Panc1 (cell line): Measurements from ENCODE around the gene CRYGS. TPM values are rescaled to one million over a fixed set of nuclear protein-coding genes. Genes with fewer than 3 reads are reported as not detected.

Source experiments
- ATAC-seq: fragments of 200-7000 bp; cut with Tn5 transposase; 2 replicates; pipeline ENCODE4 v1.9.1; 2020; ENCODE audit warnings: mild to moderate bottlenecking, moderate library complexity
- BruUV-seq: library from RNA; stranded (reverse); fragments of 400-500 nt; replicated peaks from 2 replicates; lab custom pipeline; 2021; lab: Mats Ljungman, UMichigan
- CTCF ChIA-PET: fragments of 300-600 bp; sonication (Branson Sonifier 250); formaldehyde crosslinking; loops from one replicate; lab custom pipeline; 2022; ENCODE audit warnings: antibody characterized with exemption; lab: Charles Lee
- POLR2A ChIA-PET: fragments of 300-600 bp; sonication (Branson Sonifier 250); formaldehyde crosslinking; loops from one replicate; lab custom pipeline; 2022; ENCODE audit warnings: antibody characterized with exemption; lab: Charles Lee
- DNase-seq: peaks from one replicate; pipeline ENCODE4 v3.0.0-alpha.2; 2010; ENCODE audit warnings: low read depth, low spot score
- H3K27ac ChIP-seq: 2 replicates; pipeline ENCODE4 v1.5.1; 2011; ENCODE audit warnings: mild to moderate bottlenecking, low read length, inconsistent platforms
- H3K27me3 ChIP-seq: fragments of 200-500 bp; sonication (Bioruptor generic); 2 replicates; pipeline ENCODE4 v1.6.0; 2014; ENCODE audit warnings: low read length, inconsistent platforms; ENCODE audit not compliant: control insufficient read depth, insufficient read depth
- H3K36me3 ChIP-seq: fragments of 200-500 bp; sonication (Bioruptor generic); 2 replicates; pipeline ENCODE4 v1.5.1; 2014; ENCODE audit warnings: inconsistent platforms, mild to moderate bottlenecking, low read length, moderate library complexity; ENCODE audit not compliant: control insufficient read depth, insufficient read depth
- H3K4me1 ChIP-seq: 2 replicates; pipeline ENCODE4 v1.5.1; 2011; ENCODE audit warnings: inconsistent platforms, mild to moderate bottlenecking, low read length, moderate library complexity; ENCODE audit not compliant: control insufficient read depth, insufficient read depth
- H3K4me3 ChIP-seq, 2 experiments: 2 replicates each; pipeline ENCODE4 v1.5.1; 2011 to 2012; ENCODE audit warnings: low read depth in 2 of 2, low read length in 2 of 2, mild to moderate bottlenecking in 2 of 2, inconsistent platforms in 1 of 2, moderate library complexity in 1 of 2
- H3K9me3 ChIP-seq: fragments of 200-500 bp; sonication (Bioruptor generic); 2 replicates; pipeline ENCODE4 v1.5.1; 2014; ENCODE audit warnings: low read depth, mild to moderate bottlenecking, inconsistent platforms, low read length, moderate library complexity; ENCODE audit not compliant: control insufficient read depth, insufficient read depth
- CTCF ChIP-seq: fragments of 450-650 bp; IDR thresholded peaks from 2 replicates; pipeline ENCODE4 v1.5.1; 2017; ENCODE audit warnings: mild to moderate bottlenecking
- POLR2AphosphoS5 ChIP-seq: IDR thresholded peaks from 2 replicates; pipeline ENCODE4 v1.6.1; 2012; ENCODE audit warnings: mild to moderate bottlenecking, low read depth, low read length, moderate library complexity
- SIN3A ChIP-seq: IDR thresholded peaks from 2 replicates; pipeline ENCODE4 v1.6.1; 2012; ENCODE audit warnings: low read depth, mild to moderate bottlenecking, low read length, moderate library complexity, borderline replicate concordance; ENCODE audit not compliant: insufficient read depth
- TCF7L2 ChIP-seq: IDR thresholded peaks from 2 replicates; pipeline ENCODE4 v1.6.1; 2011; ENCODE audit warnings: mild to moderate bottlenecking, low read depth, low read length, inconsistent platforms
- in situ Hi-C: cut with HindIII; loops from 2 replicates; pipeline ENCODE4 v1.10.0; 2016; ENCODE audit warnings: low sequenced_read_pairs, low pct_unique_long_range_greater_than_20kb
- intact Hi-C: fragments of 100-400 bp; cut with micrococcal nuclease; formaldehyde crosslinking; loops from one replicate; pipeline ENCODE4 v1.10.0; 2022; ENCODE audit not compliant: unreplicated experiment
- total RNA-seq: library from RNA; stranded (reverse); gene quantifications from one replicate; pipeline ENCODE4 v1.2.1, GENCODE V29; 2021; ENCODE audit not compliant: unreplicated experiment
- TF ChIP-seq, protein P1 (sequence below), 2 experiments: IDR thresholded peaks; 2 replicates each; pipeline ENCODE4 v1.6.1; 2011 to 2012; ENCODE audit warnings: low read depth in 2 of 2, control low read depth in 1 of 2, low read length in 1 of 2, mild to moderate bottlenecking in 1 of 2, moderate library complexity in 1 of 2; ENCODE audit not compliant: insufficient read depth in 1 of 2

Gene CRYGS
- total RNA-seq, 1 experiment from 2014 or later, result 2.8 TPM

GRCh38 chr3:186511702-186512101 lies 32.5 kb downstream of the CRYGS start:
- ChIA-PET CTCF (no interaction called here), POLR2A (no interaction called here)
- Histone ChIP-seq H3K4me1 (no peaks in the 10 kb centered on the region), H3K36me3 (no peaks in the 10 kb centered on the region), H3K4me3 (no peak overlapping the region), H3K9me3 (no peaks in the 10 kb centered on the region), H3K27me3 (peaks cover 49% of the 10 kb centered on the region), H3K27ac (no peak overlapping the region)
- in situ Hi-C loops, result no loop called here
- intact Hi-C loops, result no loop called here
- ATAC-seq, result no peak
- TF ChIP-seq POLR2AphosphoS5, result no peak
- TF ChIP-seq CTCF, result no peak
- no peak for TF ChIP-seq TCF7L2
- no peak for TF ChIP-seq SIN3A
- TF ChIP-seq, protein P1, sequence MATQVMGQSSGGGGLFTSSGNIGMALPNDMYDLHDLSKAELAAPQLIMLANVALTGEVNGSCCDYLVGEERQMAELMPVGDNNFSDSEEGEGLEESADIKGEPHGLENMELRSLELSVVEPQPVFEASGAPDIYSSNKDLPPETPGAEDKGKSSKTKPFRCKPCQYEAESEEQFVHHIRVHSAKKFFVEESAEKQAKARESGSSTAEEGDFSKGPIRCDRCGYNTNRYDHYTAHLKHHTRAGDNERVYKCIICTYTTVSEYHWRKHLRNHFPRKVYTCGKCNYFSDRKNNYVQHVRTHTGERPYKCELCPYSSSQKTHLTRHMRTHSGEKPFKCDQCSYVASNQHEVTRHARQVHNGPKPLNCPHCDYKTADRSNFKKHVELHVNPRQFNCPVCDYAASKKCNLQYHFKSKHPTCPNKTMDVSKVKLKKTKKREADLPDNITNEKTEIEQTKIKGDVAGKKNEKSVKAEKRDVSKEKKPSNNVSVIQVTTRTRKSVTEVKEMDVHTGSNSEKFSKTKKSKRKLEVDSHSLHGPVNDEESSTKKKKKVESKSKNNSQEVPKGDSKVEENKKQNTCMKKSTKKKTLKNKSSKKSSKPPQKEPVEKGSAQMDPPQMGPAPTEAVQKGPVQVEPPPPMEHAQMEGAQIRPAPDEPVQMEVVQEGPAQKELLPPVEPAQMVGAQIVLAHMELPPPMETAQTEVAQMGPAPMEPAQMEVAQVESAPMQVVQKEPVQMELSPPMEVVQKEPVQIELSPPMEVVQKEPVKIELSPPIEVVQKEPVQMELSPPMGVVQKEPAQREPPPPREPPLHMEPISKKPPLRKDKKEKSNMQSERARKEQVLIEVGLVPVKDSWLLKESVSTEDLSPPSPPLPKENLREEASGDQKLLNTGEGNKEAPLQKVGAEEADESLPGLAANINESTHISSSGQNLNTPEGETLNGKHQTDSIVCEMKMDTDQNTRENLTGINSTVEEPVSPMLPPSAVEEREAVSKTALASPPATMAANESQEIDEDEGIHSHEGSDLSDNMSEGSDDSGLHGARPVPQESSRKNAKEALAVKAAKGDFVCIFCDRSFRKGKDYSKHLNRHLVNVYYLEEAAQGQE (IDR thresholded peaks at IDR 0.05; ENCODE audit: insufficient read depth in 1 of 2, low read depth in 2 of 2, low read length in 1 of 2), result no peak
- no peak for DNase-seq
- BruUV-seq, result no TSS peak

DNA sequence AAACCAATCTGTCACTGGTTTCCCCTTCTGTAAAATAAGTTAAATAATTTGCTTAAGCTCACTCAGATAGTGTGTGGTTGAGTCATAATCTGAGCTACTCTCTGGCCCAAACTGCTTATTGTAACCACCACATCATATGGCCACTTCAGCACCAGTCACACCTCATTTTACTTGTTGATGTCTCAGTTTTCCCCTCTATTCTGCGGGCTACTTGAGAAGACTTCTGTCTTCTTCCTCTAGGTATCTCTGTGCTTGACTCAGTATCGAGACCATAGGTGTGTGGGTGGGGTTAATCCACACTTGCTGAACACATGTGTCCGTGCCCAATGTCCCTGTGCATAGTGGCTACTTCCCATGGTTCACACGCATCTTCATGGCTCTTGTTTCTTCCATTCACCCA lies 32.9 kb downstream of the CRYGS start:
- Histone ChIP-seq H3K4me3 (no peak overlapping the region), H3K36me3 (no peaks in the 10 kb centered on the region), H3K27ac (no peak overlapping the region), H3K27me3 (peaks cover 53% of the 10 kb centered on the region), H3K9me3 (no peaks in the 10 kb centered on the region), H3K4me1 (no peaks in the 10 kb centered on the region)
- ChIA-PET CTCF (no interaction called here), POLR2A (no interaction called here)
- DNase-seq, result no peak
- in situ Hi-C loops, result no loop called here
- ATAC-seq, result no peak
- intact Hi-C loops, result no loop called here
- TF ChIP-seq TCF7L2 (no peak), CTCF (no peak), POLR2AphosphoS5 (no peak), SIN3A (no peak)
- TF ChIP-seq, protein P1 (IDR thresholded peaks at IDR 0.05; ENCODE audit: insufficient read depth in 1 of 2, low read depth in 2 of 2, low read length in 1 of 2), result no peak
- BruUV-seq, result no TSS peak
